Transverse colon (tissue), 4 donors: Measurements from ENCODE around the gene BACE1. TPM values are rescaled to one million over a fixed set of nuclear protein-coding genes. Genes with fewer than 3 reads are reported as not detected.

Source experiments
- DNase-seq: peaks from one replicate; pipeline ENCODE4 v3.0.0-alpha.2; 2019
- H3K27ac ChIP-seq, 4 donors: fragments of 200-600 bp; sonication (generic); 2 replicates each; pipeline ENCODE4 v1.5.1; 2016 to 2018; ENCODE audit warnings: inconsistent platforms in 4 of 4
- H3K27me3 ChIP-seq: fragments of 200-600 bp; sonication (generic); 2 replicates; pipeline ENCODE4 v1.5.1; 2017; ENCODE audit warnings: inconsistent platforms
- H3K36me3 ChIP-seq, 4 donors: fragments of 200-600 bp; sonication (generic); 2 replicates each; pipeline ENCODE4 v1.5.1; 2017 to 2019; ENCODE audit warnings: inconsistent platforms in 4 of 4
- H3K4me1 ChIP-seq, 4 donors: fragments of 200-600 bp; sonication (generic); 2 replicates each; pipeline ENCODE4 v1.5.1; 2017 to 2020; ENCODE audit warnings: inconsistent platforms in 4 of 4
- H3K4me3 ChIP-seq, 4 donors: fragments of 200-600 bp; sonication (generic); 1 replicate in 1 of 4; 2 replicates in 3 of 4; pipeline versions ENCODE4 v1.5.1 to v1.6.1; 2017 to 2019; ENCODE audit warnings: inconsistent platforms in 4 of 4
- H3K9me3 ChIP-seq, 2 donors: fragments of 200-600 bp; sonication (generic); 2 replicates each; pipeline ENCODE4 v1.5.1; 2017 to 2019; ENCODE audit warnings: inconsistent platforms in 2 of 2
- CTCF ChIP-seq, 5 experiments: fragments of 200-600 bp in 3 of 5; fragments of 450-650 bp in 2 of 5; sonication (generic) in 3 of 5; IDR thresholded peaks; 1 replicate in 2 of 5; 2 replicates in 3 of 5; pipeline ENCODE4 v1.5.1; 2016 to 2017; ENCODE audit warnings: antibody characterized with exemption in 5 of 5, inconsistent platforms in 3 of 5, mild to moderate bottlenecking in 2 of 5, moderate library complexity in 1 of 5
- EP300 ChIP-seq: sonication (generic); formaldehyde crosslinking; IDR thresholded peaks from one replicate; pipeline ENCODE4 v1.6.1; 2017; ENCODE audit warnings: antibody characterized with exemption, low read depth
- POLR2A ChIP-seq: fragments of 450-650 bp; IDR thresholded peaks from one replicate; pipeline ENCODE4 v1.6.1; 2016; ENCODE audit warnings: antibody characterized with exemption, mild to moderate bottlenecking, moderate library complexity
- POLR2AphosphoS5 ChIP-seq, 3 donors: sonication (generic); formaldehyde crosslinking; IDR thresholded peaks; one replicate each; pipeline ENCODE4 v1.6.1; 2016; ENCODE audit warnings: antibody characterized with exemption in 3 of 3
- WGBS, 2 donors: methylation state at CpG; one replicate each; pipeline ENCODE4 v1.1.5; 2018; ENCODE audit warnings: low coverage in 1 of 2; 5-methylcytosine and 5-hydroxymethylcytosine counted together
- in situ Hi-C, 4 donors: fragments of 200-750 bp; cut with MboI; loops; one replicate each; pipeline versions ENCODE4 v1.15.0 to v1.15.1; 2017; ENCODE audit warnings: low sequenced_read_pairs in 3 of 4, low pct_ligation_motif_present in 1 of 4, low pct_unique_long_range_greater_than_20kb in 1 of 4
- intact Hi-C: fragments of 100-400 bp; cut with DNase I; formaldehyde crosslinking; loops from one replicate; pipeline ENCODE4 v1.15.1; 2023; ENCODE audit warnings: low total_unique reads
- total RNA-seq, 4 donors: library from RNA; depleted of rRNA; stranded (reverse); fragments of >200 nt; gene quantifications; one replicate each; pipeline ENCODE4 v1.1.0, GENCODE V29; 2016

The BACE1 gene
- total RNA-seq, 4 donors from 2014 or later: 6.0 to 6.7 (median 6.5) TPM

GRCh38 chr11:117281869-117282268 lies 34.2 kb downstream of the BACE1 start:
- peaks cover 0 to 56% (median 16%) of the 10 kb centered on the region in 4 donors for H3K36me3 ChIP-seq
- TF ChIP-seq EP300 (no peak), POLR2AphosphoS5 (IDR thresholded peaks at IDR 0.05) (no peak), CTCF (IDR thresholded peaks at IDR 0.05) (no peak)
- intact Hi-C loops: no loop called here
- no peak for DNase-seq
- no peaks in the 10 kb centered on the region for H3K4me1 ChIP-seq
- no peak overlapping the region for H3K4me3 ChIP-seq
- H3K27ac ChIP-seq: no peak overlapping the region
- in situ Hi-C loops: no loop called here
- H3K27me3 ChIP-seq: no peaks in the 10 kb centered on the region
- 96 to 100% methylated on average over 2 to 7 of the region's 7 CpGs for WGBS, 2 donors
- no peaks in the 10 kb centered on the region for H3K9me3 ChIP-seq

DNA sequence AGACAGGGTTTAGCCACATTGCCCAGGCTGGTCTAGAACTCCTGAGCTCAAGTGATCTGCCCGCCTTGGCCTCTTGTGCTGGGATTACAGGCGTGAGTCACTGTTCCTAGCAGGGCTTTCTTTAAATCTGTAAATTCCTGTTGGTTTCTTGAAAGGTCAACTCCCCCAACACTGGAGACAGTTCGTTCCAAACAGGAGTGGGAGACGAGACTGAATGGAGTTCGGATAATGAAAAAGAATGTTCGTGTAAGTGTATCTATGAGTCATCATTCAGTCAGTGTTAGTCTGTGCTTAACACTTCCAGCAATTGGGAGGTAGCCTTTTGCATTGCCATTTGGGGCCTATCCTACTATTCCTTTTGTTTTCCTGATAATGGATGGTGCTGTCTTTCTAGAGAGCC lies 34.9 kb downstream of the BACE1 start:
- 49 to 82% methylated on average over 4 to 6 of the region's 6 CpGs for WGBS, 2 donors
- Histone ChIP-seq H3K27me3 (no peaks in the 10 kb centered on the region), H3K36me3 (peaks cover 0 to 55% (median 16%) of the 10 kb centered on the region in 4 donors), H3K27ac (peak overlapping the region in 1 of 4 donors; percentile 32), H3K4me3 (no peak overlapping the region), H3K9me3 (no peaks in the 10 kb centered on the region), H3K4me1 (no peaks in the 10 kb centered on the region)
- intact Hi-C loops (no loop called here), in situ Hi-C loops (no loop called here)
- DNase-seq: no peak
- TF ChIP-seq POLR2AphosphoS5 (IDR thresholded peaks at IDR 0.05) (no peak), POLR2A (no peak), CTCF (IDR thresholded peaks at IDR 0.05) (no peak), EP300 (no peak)

- intact Hi-C loops: no loop called here
- 77 to 79% methylated on average over 4 of the region's 4 CpGs for WGBS, 2 donors
- no peak for TF ChIP-seq POLR2AphosphoS5 (IDR thresholded peaks at IDR 0.05)
- no peak for TF ChIP-seq CTCF (IDR thresholded peaks at IDR 0.05)
- TF ChIP-seq EP300: no peak
- TF ChIP-seq POLR2A: no peak
- in situ Hi-C loops: no loop called here
- Histone ChIP-seq H3K4me3 (no peak overlapping the region), H3K36me3 (peaks cover 0 to 43% (median 11%) of the 10 kb centered on the region in 4 donors), H3K4me1 (no peaks in the 10 kb centered on the region), H3K27me3 (no peaks in the 10 kb centered on the region), H3K9me3 (no peaks in the 10 kb centered on the region), H3K27ac (peak overlapping the region in 1 of 4 donors; percentile 32)
- DNase-seq: no peak
Measured at GRCh38 chr11:117279711-117280376, 36.2 kb downstream of the BACE1 start.

DNA sequence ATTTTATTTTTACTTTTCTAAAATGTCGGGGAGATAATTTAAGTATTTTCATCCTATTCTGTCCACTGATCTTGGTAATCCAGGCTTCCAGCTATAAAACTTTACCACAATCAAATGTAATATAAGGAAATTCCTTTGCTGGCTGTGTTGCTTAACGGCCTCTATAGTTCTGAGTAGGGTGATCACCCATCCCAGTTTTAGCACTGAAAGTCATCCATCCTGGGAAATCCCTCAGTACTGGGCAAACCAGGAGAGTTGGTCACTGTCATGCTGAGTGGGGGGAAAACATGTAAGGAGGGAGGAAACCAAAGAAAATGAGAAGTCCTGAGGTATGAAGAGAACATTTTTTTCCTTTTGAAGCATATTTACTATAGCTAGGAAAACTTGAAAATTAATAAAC lies 37.7 kb downstream of the BACE1 start:
- in situ Hi-C loops (no loop called here), intact Hi-C loops (no loop called here)
- DNase-seq: no peak
- H3K27me3 ChIP-seq: no peaks in the 10 kb centered on the region
- no peak overlapping the region for H3K4me3 ChIP-seq
- no peak overlapping the region for H3K27ac ChIP-seq
- no peaks in the 10 kb centered on the region for H3K4me1 ChIP-seq
- no peaks in the 10 kb centered on the region for H3K9me3 ChIP-seq
- peaks cover 0 to 31% (median 4%) of the 10 kb centered on the region in 4 donors for H3K36me3 ChIP-seq
- WGBS, 2 donors: 63 to 78% methylated on average over 2 of the region's 2 CpGs
- no peak for TF ChIP-seq POLR2A
- TF ChIP-seq EP300: no peak
- no peak for TF ChIP-seq POLR2AphosphoS5 (IDR thresholded peaks at IDR 0.05)
- no peak for TF ChIP-seq CTCF (IDR thresholded peaks at IDR 0.05)
